OCI-LY1 (cell line): Measurements from ENCODE around the gene LSM8.

Experiments used
- CTCF ChIP-seq: fragments of 200-600 bp; sonication (generic), shearing (Covaris generic); IDR thresholded peaks from 2 replicates; pipeline ENCODE4 v1.5.1; 2017; ENCODE audit warnings: mild to moderate bottlenecking, antibody characterized with exemption, low read length, moderate library complexity, mixed read lengths
- EZH2 ChIP-seq: fragments of 200-600 bp; sonication (generic), shearing (Covaris generic); IDR thresholded peaks from 2 replicates; pipeline ENCODE4 v1.8.0; 2017; ENCODE audit warnings: borderline replicate concordance, mixed run types, mild to moderate bottlenecking, antibody characterized with exemption, low read length, moderate library complexity, mixed read lengths

DNA sequence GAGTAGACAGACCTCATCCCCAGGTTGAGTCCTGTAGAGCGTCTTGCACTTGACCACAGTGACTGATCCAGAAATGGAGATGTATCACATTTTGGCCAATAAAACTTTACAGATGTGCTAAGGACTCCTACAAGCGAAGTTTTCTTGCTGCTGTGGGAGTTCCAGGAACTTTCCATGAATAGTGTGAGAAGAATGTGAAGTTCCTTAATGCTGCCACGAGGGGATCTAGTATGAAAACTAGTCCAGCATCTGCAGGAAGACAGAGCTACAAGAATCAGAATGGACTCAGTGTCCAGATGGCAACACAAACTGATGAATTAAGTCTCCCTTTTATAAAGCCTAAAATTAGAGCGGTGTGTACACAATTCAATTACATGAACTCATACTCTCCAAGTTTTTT, 14.8 kb upstream of the LSM8 start:
- TF ChIP-seq CTCF (no peak; the same call in 1 of the 2 replicates), EZH2 (no peak)
